Neural progenitor cell (in vitro differentiated cells): ENCODE results near the gene FUT4. TPM values are rescaled to one million over a fixed set of nuclear protein-coding genes. Genes with fewer than 3 reads are reported as not detected.

Experiments used
- DNase-seq: peaks from one replicate; pipeline ENCODE4 v3.0.0-alpha.2; 2016; ENCODE audit warnings: low spot score
- H2AFZ ChIP-seq: fragments of 200-600 bp; sonication (generic); replicated peaks from 2 replicates; pipeline ENCODE4 v1.6.1; 2016; ENCODE audit warnings: antibody characterized with exemption
- H3F3A ChIP-seq: fragments of 200-600 bp; sonication (generic); 2 replicates; pipeline ENCODE4 v1.6.1; 2016; ENCODE audit warnings: antibody characterized with exemption, low read depth
- H3K27ac ChIP-seq: fragments of 200-600 bp; sonication (generic); 2 replicates; pipeline ENCODE4 v1.5.1; 2016; ENCODE audit warnings: mild to moderate bottlenecking
- H3K27me3 ChIP-seq: fragments of 200-600 bp; sonication (generic); 2 replicates; pipeline ENCODE4 v1.6.1; 2016; ENCODE audit warnings: mild to moderate bottlenecking, moderate library complexity
- H3K36me3 ChIP-seq: fragments of 200-600 bp; sonication (generic); 2 replicates; pipeline ENCODE4 v1.5.1; 2016
- H3K4me1 ChIP-seq: fragments of 200-600 bp; sonication (generic); 2 replicates; pipeline ENCODE4 v1.6.1; 2016; ENCODE audit warnings: mixed run types
- H3K4me2 ChIP-seq: fragments of 200-600 bp; sonication (generic); 2 replicates; pipeline ENCODE4 v1.6.1; 2016
- H3K4me3 ChIP-seq: fragments of 200-600 bp; sonication (generic); 2 replicates; pipeline ENCODE4 v1.5.1; 2016
- H3K79me2 ChIP-seq: fragments of 200-600 bp; sonication (generic); 2 replicates; pipeline ENCODE4 v1.6.1; 2016; ENCODE audit warnings: low read depth
- H3K9ac ChIP-seq: fragments of 200-600 bp; sonication (generic); 2 replicates; pipeline ENCODE4 v1.6.1; 2016
- H3K9me3 ChIP-seq: fragments of 200-600 bp; sonication (generic); 2 replicates; pipeline ENCODE4 v1.5.1; 2016; ENCODE audit warnings: low read depth
- H4K20me1 ChIP-seq: fragments of 200-600 bp; sonication (generic); 2 replicates; pipeline ENCODE4 v1.6.1; 2016; ENCODE audit warnings: low read depth
- H3K27ac Mint-ChIP-seq: 3 replicates; pipeline ENCODE4 v1.8.0; 2021; ENCODE audit warnings: mixed read lengths
- H3K27me3 Mint-ChIP-seq: 2 replicates; pipeline ENCODE4 v1.8.0; 2022; ENCODE audit warnings: low read depth, mild to moderate bottlenecking, inconsistent platforms, moderate library complexity, mixed read lengths; ENCODE audit not compliant: insufficient read depth
- H3K36me3 Mint-ChIP-seq: 3 replicates; pipeline ENCODE4 v1.8.0; 2021; ENCODE audit warnings: mixed read lengths
- H3K4me1 Mint-ChIP-seq: 3 replicates; pipeline ENCODE4 v1.8.0; 2021; ENCODE audit warnings: mixed read lengths
- H3K4me3 Mint-ChIP-seq: 3 replicates; pipeline ENCODE4 v1.8.0; 2021; ENCODE audit warnings: mild to moderate bottlenecking, moderate library complexity, mixed read lengths
- H3K9me3 Mint-ChIP-seq: 3 replicates; pipeline ENCODE4 v1.8.0; 2020; ENCODE audit warnings: mixed read lengths
- CTCF ChIP-seq: fragments of 200-600 bp; sonication (generic); IDR thresholded peaks from 2 replicates; pipeline ENCODE4 v1.5.1; 2017; ENCODE audit warnings: antibody characterized with exemption, mild to moderate bottlenecking
- EZH2 ChIP-seq: fragments of 200-600 bp; sonication (generic); IDR thresholded peaks from 2 replicates; pipeline ENCODE4 v1.6.1; 2017; ENCODE audit warnings: antibody characterized with exemption, mild to moderate bottlenecking, moderate library complexity
- EZH2phosphoT487 ChIP-seq: fragments of 200-600 bp; sonication (generic); IDR thresholded peaks from 2 replicates; pipeline ENCODE4 v1.6.1; 2017; ENCODE audit warnings: antibody characterized with exemption
- total RNA-seq: library from RNA; depleted of rRNA; stranded (reverse); fragments of >200 nt; gene quantifications from 2 replicates; pipeline ENCODE4 v1.2.3, GENCODE V29; 2015; ENCODE audit warnings: low replicate concordance

Gene FUT4
- total RNA-seq, 1 donor from 2014 or later = 2.7 TPM

- H3K27ac ChIP-seq = no peak overlapping the region
- Mint-ChIP-seq H3K4me3 (no peak overlapping the region), H3K36me3 (no peaks in the 10 kb centered on the region), H3K9me3 (no peaks in the 10 kb centered on the region), H3K27me3 (no peaks in the 10 kb centered on the region), H3K27ac (no peak overlapping the region), H3K4me1 (peaks cover 6% of the 10 kb centered on the region)
- DNase-seq = no peak
- no peak overlapping the region for H2AFZ ChIP-seq
- H3F3A ChIP-seq = no peaks in the 10 kb centered on the region
- no peaks in the 10 kb centered on the region for H3K27me3 ChIP-seq
- no peak overlapping the region for H3K4me2 ChIP-seq
- H3K79me2 ChIP-seq = no peaks in the 10 kb centered on the region
- TF ChIP-seq CTCF (no peak), EZH2 (no peak)
- H3K4me1 ChIP-seq = no peaks in the 10 kb centered on the region
- no peaks in the 10 kb centered on the region for H3K36me3 ChIP-seq
- no peaks in the 10 kb centered on the region for H3K9me3 ChIP-seq
- no peaks in the 10 kb centered on the region for H4K20me1 ChIP-seq
- H3K4me3 ChIP-seq = no peak overlapping the region
- H3K9ac ChIP-seq = no peak overlapping the region
Measured at GRCh38 chr11:94595076-94595475, 51.4 kb downstream of the FUT4 start.

GRCh38 chr11:94597896-94598295 lies 54.2 kb downstream of the FUT4 start:
- no peak overlapping the region for H3K27ac Mint-ChIP-seq
- peak; percentile 21 for DNase-seq
- Histone ChIP-seq H3K4me2 (no peak overlapping the region), H2AFZ (no peak overlapping the region), H3K27me3 (no peaks in the 10 kb centered on the region), H3K79me2 (no peaks in the 10 kb centered on the region), H3K4me1 (no peaks in the 10 kb centered on the region), H3K27ac (no peak overlapping the region), H3K9me3 (no peaks in the 10 kb centered on the region), H3F3A (no peaks in the 10 kb centered on the region), H4K20me1 (no peaks in the 10 kb centered on the region), H3K9ac (no peak overlapping the region), H3K4me3 (no peak overlapping the region), H3K36me3 (no peaks in the 10 kb centered on the region)
- no peaks in the 10 kb centered on the region for H3K27me3 Mint-ChIP-seq
- no peak overlapping the region for H3K4me3 Mint-ChIP-seq
- H3K36me3 Mint-ChIP-seq = no peaks in the 10 kb centered on the region
- H3K9me3 Mint-ChIP-seq = no peaks in the 10 kb centered on the region
- TF ChIP-seq CTCF (peak; percentile 18), EZH2phosphoT487 (no peak)
- peaks cover 5% of the 10 kb centered on the region for H3K4me1 Mint-ChIP-seq

Other genes with a start within 250 kb of the FUT4 start
- gene IZUMO1R, start 239.3 kb upstream of the FUT4 start, total RNA-seq = not detected in 2 replicates
- gene GPR83, start 142.5 kb upstream of the FUT4 start, total RNA-seq = 0.03 TPM in 1 of 2 replicates, not detected in the other
- 31.8 and 48.9 TPM in 2 replicates for gene MRE11, start 50.1 kb upstream of the FUT4 start, total RNA-seq
- gene ANKRD49, start 49.9 kb upstream of the FUT4 start, total RNA-seq = 14.4 and 18.9 TPM in 2 replicates
- gene C11orf97, start 31.5 kb upstream of the FUT4 start, total RNA-seq = not detected in 2 replicates
- 1.1 and 1.3 TPM in 2 replicates for gene PIWIL4, start 23.4 kb downstream of the FUT4 start, total RNA-seq
- gene AMOTL1, start 224.4 kb downstream of the FUT4 start, total RNA-seq = 22.6 and 29.5 TPM in 2 replicates